Measurements from ENCODE around the gene SPATA13.
"Not testable (repeated sequence)": the region's sequence is repeated elsewhere in the genome, so short reads cannot be mapped to it uniquely, and the experiment has no call there.

Gene SPATA13

DNA sequence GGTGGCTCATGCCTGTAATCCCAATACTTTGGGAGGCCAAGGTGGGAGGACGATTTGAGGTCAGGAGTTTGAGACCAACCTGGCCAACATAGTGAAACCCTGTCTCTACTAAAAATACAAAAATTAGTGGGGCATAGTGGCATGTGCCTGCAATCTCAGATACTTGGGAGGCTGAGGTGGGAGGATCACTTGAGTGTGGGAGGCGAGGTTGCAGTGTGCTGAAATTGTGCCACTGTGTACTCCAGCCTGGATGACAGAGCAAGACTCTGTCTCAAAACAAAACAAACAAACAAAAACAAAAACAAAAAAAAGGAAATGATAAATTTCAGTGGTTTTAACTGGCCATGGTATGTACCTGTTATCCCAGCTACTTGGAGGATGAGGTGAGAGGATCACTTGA is 56.3 kb downstream of the SPATA13 start:
- not testable (repeated sequence) for H2BK120ac ChIP-seq (ENCODE audit: insufficient read depth, low read length, poor library complexity); H2BK5ac ChIP-seq (ENCODE audit: low read depth, low read length, poor library complexity); H3K4me1 ChIP-seq (ENCODE audit: control insufficient read depth in 1 of 2, insufficient read depth in 2 of 2, low read length in 2 of 2); H4K8ac ChIP-seq (ENCODE audit: low read depth, low read length); H3K27me3 ChIP-seq (ENCODE audit: insufficient read depth, low read length); H3K23ac ChIP-seq (ENCODE audit: low read length); H3K4me3 ChIP-seq (ENCODE audit: low read depth, low read length); H3K36me3 ChIP-seq (ENCODE audit: control insufficient read depth in 1 of 2, insufficient read depth in 2 of 2, low read length in 2 of 2); H3K9ac ChIP-seq (ENCODE audit: low read length); H3K9me3 ChIP-seq (ENCODE audit: insufficient read depth, low read depth, low read length); H3K79me1 ChIP-seq (ENCODE audit: low read length); H3K4ac ChIP-seq (ENCODE audit: low read depth, low read length); H3K18ac ChIP-seq (ENCODE audit: low read length); H3K27ac ChIP-seq (ENCODE audit: low read depth, low read length); H2AK5ac ChIP-seq (ENCODE audit: low read length); H4K91ac ChIP-seq (ENCODE audit: low read depth, low read length); H3K79me2 ChIP-seq (ENCODE audit: control insufficient read depth, insufficient read depth, low read length, poor library complexity); H3K14ac ChIP-seq (ENCODE audit: low read length); H2BK12ac ChIP-seq (ENCODE audit: low read length); H4K12ac ChIP-seq (ENCODE audit: low read depth, low read length); H2AFZ ChIP-seq (ENCODE audit: insufficient read depth, low read length, poor library complexity); H3K4me2 ChIP-seq (ENCODE audit: low read length); DNase-seq
- no CpG with 5 or more reads among the region's 2 CpGs for WGBS (ENCODE audit: extremely low coverage, insufficient coverage, insufficient read length)

DNA sequence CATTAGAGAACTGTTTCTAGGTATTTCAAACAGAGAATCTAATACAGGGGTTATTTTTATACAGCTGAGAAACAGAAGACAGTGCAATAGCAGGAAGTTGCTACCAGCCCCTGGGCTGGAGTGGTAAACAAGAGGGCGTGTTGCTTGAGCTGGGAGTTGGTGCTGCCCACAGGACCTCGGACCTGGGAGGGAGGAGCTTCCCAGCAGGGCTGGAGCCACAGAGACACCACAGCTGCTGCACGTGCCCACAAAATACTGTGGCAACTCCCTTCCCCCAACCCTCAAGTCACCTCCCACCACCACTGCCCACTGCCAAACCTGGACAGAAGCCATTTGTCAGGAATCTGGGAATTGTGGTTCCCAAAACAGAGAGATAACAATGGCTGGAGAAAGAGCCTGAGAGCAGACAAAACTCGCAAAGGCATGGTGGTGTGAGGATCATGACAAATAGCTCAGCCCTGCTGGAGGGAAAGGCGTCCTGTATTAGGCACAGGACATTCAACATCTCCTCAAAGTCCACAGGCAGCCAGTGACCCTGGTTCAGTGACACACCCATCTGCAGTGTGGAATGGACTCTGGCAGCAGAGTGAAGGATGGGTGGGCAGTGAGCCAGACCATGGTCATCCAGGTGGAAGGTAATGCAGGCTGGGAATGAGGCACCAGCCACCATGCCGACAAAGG is 57.2 kb downstream of the SPATA13 start:
- H3K9ac ChIP-seq (ENCODE audit: low read length), result no peak overlapping the region
- no peaks in the 10 kb centered on the region for H3K79me2 ChIP-seq (ENCODE audit: control insufficient read depth, insufficient read depth, low read length, poor library complexity)
- H2BK12ac ChIP-seq (ENCODE audit: low read length), result no peak overlapping the region
- H2BK120ac ChIP-seq (ENCODE audit: insufficient read depth, low read length, poor library complexity), result no peak overlapping the region
- no peak overlapping the region for H3K27ac ChIP-seq (ENCODE audit: low read depth, low read length)
- no peaks in the 10 kb centered on the region for H3K79me1 ChIP-seq (ENCODE audit: low read length)
- H3K4me3 ChIP-seq (ENCODE audit: low read depth, low read length), result no peak overlapping the region
- no peak overlapping the region for H2AK5ac ChIP-seq (ENCODE audit: low read length)
- no peak overlapping the region for H3K14ac ChIP-seq (ENCODE audit: low read length)
- no peaks in the 10 kb centered on the region for H3K4me1 ChIP-seq (ENCODE audit: control insufficient read depth in 1 of 2, insufficient read depth in 2 of 2, low read length in 2 of 2)
- no peak overlapping the region for H2BK5ac ChIP-seq (ENCODE audit: low read depth, low read length, poor library complexity)
- peak overlapping the region; percentile 2 for H2AFZ ChIP-seq (ENCODE audit: insufficient read depth, low read length, poor library complexity)
- no peak overlapping the region for H3K4ac ChIP-seq (ENCODE audit: low read depth, low read length)
- no peak overlapping the region for H4K91ac ChIP-seq (ENCODE audit: low read depth, low read length)
- no CpG with 5 or more reads among the region's 6 CpGs for WGBS (ENCODE audit: extremely low coverage, insufficient coverage, insufficient read length)
- no peak overlapping the region for H4K8ac ChIP-seq (ENCODE audit: low read depth, low read length)
- H3K4me2 ChIP-seq (ENCODE audit: low read length), result no peak overlapping the region
- no peak overlapping the region for H4K12ac ChIP-seq (ENCODE audit: low read depth, low read length)
- DNase-seq, result no peak
- no peak overlapping the region for H3K18ac ChIP-seq (ENCODE audit: low read length)
- no peaks in the 10 kb centered on the region for H3K36me3 ChIP-seq (ENCODE audit: control insufficient read depth in 1 of 2, insufficient read depth in 2 of 2, low read length in 2 of 2)
- peaks cover 1% of the 10 kb centered on the region for H3K9me3 ChIP-seq (ENCODE audit: insufficient read depth, low read depth, low read length)
- H3K23ac ChIP-seq (ENCODE audit: low read length), result no peak overlapping the region
- no peaks in the 10 kb centered on the region for H3K27me3 ChIP-seq (ENCODE audit: insufficient read depth, low read length)

DNA sequence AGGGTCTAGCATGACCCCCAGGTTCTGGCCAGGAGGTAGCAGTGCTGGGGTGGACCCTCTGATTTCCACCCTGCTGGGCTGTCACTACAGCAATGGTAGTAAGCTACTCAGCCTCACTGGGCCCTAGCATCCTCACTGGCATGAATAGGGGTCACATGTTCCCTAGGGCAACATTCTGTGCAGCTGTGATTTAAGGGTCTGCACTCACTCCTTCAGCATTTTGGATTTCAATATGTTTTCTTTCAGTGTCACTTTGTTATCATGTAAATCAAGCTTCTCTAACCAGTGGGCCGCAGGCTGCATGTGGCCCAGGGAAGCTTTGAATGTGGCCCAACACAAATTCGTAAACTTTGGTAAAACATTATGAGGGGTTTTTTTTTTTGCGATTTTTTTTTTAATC is 57.8 kb downstream of the SPATA13 start:
- Histone ChIP-seq H3K23ac (ENCODE audit: low read length) (no peak overlapping the region), H2AFZ (ENCODE audit: insufficient read depth, low read length, poor library complexity) (no peak overlapping the region), H4K12ac (ENCODE audit: low read depth, low read length) (no peak overlapping the region), H3K9ac (ENCODE audit: low read length) (no peak overlapping the region), H3K18ac (ENCODE audit: low read length) (no peak overlapping the region), H3K79me2 (ENCODE audit: control insufficient read depth, insufficient read depth, low read length, poor library complexity) (no peaks in the 10 kb centered on the region), H3K27ac (ENCODE audit: low read depth, low read length) (no peak overlapping the region), H3K36me3 (ENCODE audit: control insufficient read depth in 1 of 2, insufficient read depth in 2 of 2, low read length in 2 of 2) (no peaks in the 10 kb centered on the region), H4K8ac (ENCODE audit: low read depth, low read length) (no peak overlapping the region), H3K4me2 (ENCODE audit: low read length) (no peak overlapping the region), H2BK12ac (ENCODE audit: low read length) (no peak overlapping the region), H2BK5ac (ENCODE audit: low read depth, low read length, poor library complexity) (no peak overlapping the region), H2AK5ac (ENCODE audit: low read length) (no peak overlapping the region), H3K27me3 (ENCODE audit: insufficient read depth, low read length) (no peaks in the 10 kb centered on the region), H3K14ac (ENCODE audit: low read length) (no peak overlapping the region), H4K91ac (ENCODE audit: low read depth, low read length) (no peak overlapping the region), H3K4ac (ENCODE audit: low read depth, low read length) (no peak overlapping the region), H2BK120ac (ENCODE audit: insufficient read depth, low read length, poor library complexity) (no peak overlapping the region), H3K4me1 (ENCODE audit: control insufficient read depth in 1 of 2, insufficient read depth in 2 of 2, low read length in 2 of 2) (no peaks in the 10 kb centered on the region), H3K4me3 (ENCODE audit: low read depth, low read length) (no peak overlapping the region), H3K9me3 (ENCODE audit: insufficient read depth, low read depth, low read length) (no peaks in the 10 kb centered on the region), H3K79me1 (ENCODE audit: low read length) (no peaks in the 10 kb centered on the region)
- no CpG with 5 or more reads among the region's 3 CpGs for WGBS (ENCODE audit: extremely low coverage, insufficient coverage, insufficient read length)
- no peak for DNase-seq

GRCh38 chr13:24218977-24219376 is 58.5 kb downstream of the SPATA13 start:
- H3K4ac ChIP-seq (ENCODE audit: low read depth, low read length), result no peak overlapping the region
- no peak overlapping the region for H3K14ac ChIP-seq (ENCODE audit: low read length)
- H3K9me3 ChIP-seq (ENCODE audit: insufficient read depth, low read depth, low read length), result no peaks in the 10 kb centered on the region
- H4K91ac ChIP-seq (ENCODE audit: low read depth, low read length), result no peak overlapping the region
- no CpG with 5 or more reads among the region's 2 CpGs for WGBS (ENCODE audit: extremely low coverage, insufficient coverage, insufficient read length)
- H3K4me2 ChIP-seq (ENCODE audit: low read length), result no peak overlapping the region
- H3K4me1 ChIP-seq (ENCODE audit: control insufficient read depth in 1 of 2, insufficient read depth in 2 of 2, low read length in 2 of 2), result no peaks in the 10 kb centered on the region
- no peak overlapping the region for H4K12ac ChIP-seq (ENCODE audit: low read depth, low read length)
- H2BK12ac ChIP-seq (ENCODE audit: low read length), result no peak overlapping the region
- H3K27me3 ChIP-seq (ENCODE audit: insufficient read depth, low read length), result no peaks in the 10 kb centered on the region
- H3K18ac ChIP-seq (ENCODE audit: low read length), result no peak overlapping the region
- H2AFZ ChIP-seq (ENCODE audit: insufficient read depth, low read length, poor library complexity), result no peak overlapping the region
- no peaks in the 10 kb centered on the region for H3K36me3 ChIP-seq (ENCODE audit: control insufficient read depth in 1 of 2, insufficient read depth in 2 of 2, low read length in 2 of 2)
- no peak overlapping the region for H3K9ac ChIP-seq (ENCODE audit: low read length)
- DNase-seq, result no peak
- no peak overlapping the region for H3K23ac ChIP-seq (ENCODE audit: low read length)
- no peak overlapping the region for H3K4me3 ChIP-seq (ENCODE audit: low read depth, low read length)
- H2BK5ac ChIP-seq (ENCODE audit: low read depth, low read length, poor library complexity), result no peak overlapping the region
- H4K8ac ChIP-seq (ENCODE audit: low read depth, low read length), result no peak overlapping the region
- H2BK120ac ChIP-seq (ENCODE audit: insufficient read depth, low read length, poor library complexity), result no peak overlapping the region
- no peak overlapping the region for H2AK5ac ChIP-seq (ENCODE audit: low read length)
- no peak overlapping the region for H3K27ac ChIP-seq (ENCODE audit: low read depth, low read length)
- H3K79me2 ChIP-seq (ENCODE audit: control insufficient read depth, insufficient read depth, low read length, poor library complexity), result no peaks in the 10 kb centered on the region
- no peaks in the 10 kb centered on the region for H3K79me1 ChIP-seq (ENCODE audit: low read length)

Data from trophoblast cell (in vitro differentiated cells and primary cell).